Amniotic epithelial cell (primary cell): ENCODE measurements around the gene UCKL1.

Experiments used
- DNase-seq: peaks from one replicate; pipeline ENCODE4 v3.0.0-alpha.2; 2010; ENCODE audit warnings: low read depth

Gene UCKL1

DNA sequence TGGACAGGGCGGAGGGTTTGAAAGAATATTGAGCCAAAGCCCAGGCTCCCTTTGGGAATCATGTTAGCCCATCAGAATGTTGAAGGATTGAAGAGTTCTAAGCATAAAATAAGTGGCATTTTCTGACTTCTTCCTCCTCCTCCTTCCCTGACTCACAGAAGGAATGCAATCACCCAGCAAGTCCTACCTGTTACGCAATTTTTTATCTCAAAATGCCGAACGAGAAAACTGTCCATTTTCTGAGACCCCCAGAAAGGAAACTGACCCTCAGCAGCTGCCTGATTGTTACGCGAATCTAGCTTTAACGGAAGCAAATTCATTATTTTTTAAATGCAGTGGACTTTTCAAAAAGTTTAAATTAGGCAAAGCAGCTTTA lies 66.0 kb downstream of the UCKL1 start:
- peak; percentile 69 for DNase-seq
